Sigmoid colon (tissue), 7 donors: ENCODE results near the gene SLC26A9. TPM values are rescaled to one million over a fixed set of nuclear protein-coding genes. Genes with fewer than 3 reads are reported as not detected.

Experiments
- DNase-seq: peaks from one replicate; pipeline ENCODE4 v3.0.0-alpha.2; 2019
- H3K27ac ChIP-seq, 4 donors: fragments of 200-600 bp; sonication (generic); one replicate each; pipeline ENCODE4 v1.5.1; 2016 to 2019; ENCODE audit warnings: mild to moderate bottlenecking in 1 of 4
- H3K27me3 ChIP-seq, 3 donors: fragments of 200-600 bp; sonication (generic); one replicate each; pipeline ENCODE4 v1.5.1; 2019; ENCODE audit warnings: mild to moderate bottlenecking in 1 of 3
- H3K36me3 ChIP-seq, 4 donors: fragments of 200-600 bp; sonication (generic); one replicate each; pipeline ENCODE4 v1.5.1; 2016 to 2019
- H3K4me1 ChIP-seq, 4 donors: fragments of 200-600 bp; sonication (generic); one replicate each; pipeline ENCODE4 v1.5.1; 2017 to 2019
- H3K4me3 ChIP-seq, 4 donors: fragments of 200-600 bp; sonication (generic); one replicate each; pipeline ENCODE4 v1.5.1; 2017 to 2019; ENCODE audit warnings: mild to moderate bottlenecking in 2 of 4, moderate library complexity in 1 of 4
- H3K9me3 ChIP-seq, 4 donors: fragments of 200-600 bp in 3 of 4; sonication (generic) in 3 of 4; one replicate each; pipeline versions ENCODE4 v1.5.1 to v1.6.1; 2013 to 2019
- CTCF ChIP-seq, 4 experiments: fragments of 450-650 bp in 3 of 4; fragments of 200-600 bp in 1 of 4; IDR thresholded peaks; one replicate each; pipeline ENCODE4 v1.5.1; 2016 to 2019; ENCODE audit warnings: antibody characterized with exemption in 4 of 4, mild to moderate bottlenecking in 3 of 4, moderate library complexity in 2 of 4
- EP300 ChIP-seq, 4 donors: sonication (generic); formaldehyde crosslinking; IDR thresholded peaks; one replicate each; pipeline ENCODE4 v1.6.1; 2017; ENCODE audit warnings: antibody characterized with exemption in 4 of 4
- POLR2A ChIP-seq, 2 donors: fragments of 450-650 bp; IDR thresholded peaks; one replicate each; pipeline ENCODE4 v1.6.1; 2016; ENCODE audit warnings: antibody characterized with exemption in 2 of 2, mild to moderate bottlenecking in 2 of 2, moderate library complexity in 2 of 2
- POLR2AphosphoS5 ChIP-seq, 4 donors: sonication (generic); formaldehyde crosslinking; IDR thresholded peaks; one replicate each; pipeline ENCODE4 v1.6.1; 2017; ENCODE audit warnings: antibody characterized with exemption in 4 of 4
- WGBS, 2 donors: extraction: QIAGEN DNeasy Blood & Tissue Kit; methylation state at CpG; one replicate each; pipeline ENCODE4 v1.1.7; 2013; 5-methylcytosine and 5-hydroxymethylcytosine counted together
- intact Hi-C: fragments of 100-400 bp; cut with DNase I; formaldehyde crosslinking; loops from one replicate; pipeline ENCODE4 v1.15.1; 2023
- polyA plus RNA-seq, 3 donors: library from polyadenylated mRNA; stranded (reverse); fragments of 200-250 nt; gene quantifications; one replicate each; pipeline ENCODE4 v1.2.3, GENCODE V29; 2013
- total RNA-seq, 4 donors: library from RNA; depleted of rRNA; stranded (reverse); fragments of >200 nt; gene quantifications; one replicate each; pipeline ENCODE4 v1.1.0, GENCODE V29; 2016
- donor health status: healthy with polysubstance abuse.
- donor health status: Bipolar disorder and iron deficiency.
- donor health status: healthy.

The SLC26A9 gene
- total and polyA plus RNA-seq, 7 donors, result 0.60 TPM; not detected in 6

- H3K9me3 ChIP-seq, result no peaks in the 10 kb centered on the region
- WGBS, 2 donors, result 73 to 82% methylated on average over 4 of the region's 4 CpGs
- no peaks in the 10 kb centered on the region for H3K4me1 ChIP-seq
- no peak overlapping the region for H3K27ac ChIP-seq
- no peak overlapping the region for H3K4me3 ChIP-seq
- H3K36me3 ChIP-seq, result no peaks in the 10 kb centered on the region
- DNase-seq, result peak; percentile 18
- intact Hi-C loops, result no loop called here
- no peaks in the 10 kb centered on the region for H3K27me3 ChIP-seq
- TF ChIP-seq POLR2A (IDR thresholded peaks at IDR 0.05) (no peak), POLR2AphosphoS5 (IDR thresholded peaks at IDR 0.05) (no peak), EP300 (IDR thresholded peaks at IDR 0.05) (no peak)
These were observed 27.8 kb upstream of the SLC26A9 start for GRCh38 chr1:205971082-205971481.

GRCh38 chr1:205970486-205970885, 27.2 kb upstream of the SLC26A9 start:
- 8 to 15% methylated on average over 1 of the region's 1 CpG for WGBS, 2 donors
- no peak overlapping the region for H3K4me3 ChIP-seq
- TF ChIP-seq POLR2A (IDR thresholded peaks at IDR 0.05), result no peak
- TF ChIP-seq CTCF (IDR thresholded peaks at IDR 0.05), result no peak
- TF ChIP-seq POLR2AphosphoS5 (IDR thresholded peaks at IDR 0.05), result no peak
- TF ChIP-seq EP300 (IDR thresholded peaks at IDR 0.05), result no peak
- H3K27ac ChIP-seq, result no peak overlapping the region
- no peaks in the 10 kb centered on the region for H3K27me3 ChIP-seq
- no peaks in the 10 kb centered on the region for H3K4me1 ChIP-seq
- no peaks in the 10 kb centered on the region for H3K36me3 ChIP-seq
- H3K9me3 ChIP-seq, result no peaks in the 10 kb centered on the region
- intact Hi-C loops, result no loop called here
- no peak for DNase-seq

DNA sequence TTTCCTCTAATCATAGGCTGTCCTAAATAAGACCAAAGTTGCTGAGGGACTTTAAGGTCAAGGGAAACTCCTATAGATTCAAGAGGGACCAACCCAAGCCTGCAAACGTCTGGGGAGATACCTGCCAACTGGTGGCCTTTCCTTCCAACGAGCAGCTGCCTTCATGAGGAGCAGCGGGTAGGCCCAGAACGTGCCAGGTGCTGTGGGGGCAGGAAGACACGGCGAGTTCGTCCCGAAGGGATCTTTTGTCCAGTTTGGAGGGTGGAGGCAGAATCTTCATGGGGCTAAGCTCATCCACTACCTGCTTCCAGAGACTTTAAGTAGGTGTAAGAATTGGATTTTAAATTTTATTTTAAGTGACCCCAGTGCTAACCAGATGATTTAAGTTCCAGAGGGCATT, 26.0 kb upstream of the SLC26A9 start:
- Histone ChIP-seq H3K4me1 (no peaks in the 10 kb centered on the region), H3K27me3 (no peaks in the 10 kb centered on the region)
- intact Hi-C loops, result no loop called here

GRCh38 chr1:205967554-205968335, 24.5 kb upstream of the SLC26A9 start:
- Histone ChIP-seq H3K36me3 (no peaks in the 10 kb centered on the region), H3K4me3 (no peak overlapping the region), H3K27ac (no peak overlapping the region), H3K9me3 (no peaks in the 10 kb centered on the region), H3K4me1 (no peaks in the 10 kb centered on the region), H3K27me3 (no peaks in the 10 kb centered on the region)
- TF ChIP-seq POLR2AphosphoS5 (IDR thresholded peaks at IDR 0.05) (no peak), CTCF (IDR thresholded peaks at IDR 0.05) (no peak), EP300 (IDR thresholded peaks at IDR 0.05) (no peak), POLR2A (IDR thresholded peaks at IDR 0.05) (no peak)
- DNase-seq, result no peak
- intact Hi-C loops, result no loop called here
- WGBS, 2 donors, result 79 to 85% methylated on average over 10 of the region's 10 CpGs

More for the DNA sequence above, 26.0 kb upstream of the SLC26A9 start:
- no peak for DNase-seq
- no peaks in the 10 kb centered on the region for H3K9me3 ChIP-seq
- TF ChIP-seq POLR2AphosphoS5 (IDR thresholded peaks at IDR 0.05) (no peak), EP300 (IDR thresholded peaks at IDR 0.05) (no peak), POLR2A (IDR thresholded peaks at IDR 0.05) (no peak), CTCF (IDR thresholded peaks at IDR 0.05) (no peak)
- H3K27ac ChIP-seq, result no peak overlapping the region
- WGBS, 2 donors, result 86 to 88% methylated on average over 8 of the region's 8 CpGs
- no peak overlapping the region for H3K4me3 ChIP-seq
- H3K36me3 ChIP-seq, result no peaks in the 10 kb centered on the region

- no peak for DNase-seq
These were observed 22.0 kb upstream of the SLC26A9 start for GRCh38 chr1:205965036-205965884.

More at GRCh38 chr1:205965036-205965884, 22.0 kb upstream of the SLC26A9 start:
- H3K4me3 ChIP-seq, result no peak overlapping the region
- H3K4me1 ChIP-seq, result no peaks in the 10 kb centered on the region
- no peaks in the 10 kb centered on the region for H3K27me3 ChIP-seq
- H3K9me3 ChIP-seq, result no peaks in the 10 kb centered on the region
- no peak for TF ChIP-seq CTCF (IDR thresholded peaks at IDR 0.05)
- intact Hi-C loops, result no loop called here
- no peaks in the 10 kb centered on the region for H3K36me3 ChIP-seq
- WGBS, 2 donors, result 72 to 85% methylated on average over 13 of the region's 13 CpGs
- H3K27ac ChIP-seq, result no peak overlapping the region
